GM12872 (cell line): ENCODE results near the gene TRAPPC4.

Experiments used
- CTCF ChIP-seq: IDR thresholded peaks from 3 replicates; pipeline ENCODE4 v1.5.1; 2011; ENCODE audit warnings: low read depth, mild to moderate bottlenecking, low read length, moderate library complexity; ENCODE audit not compliant: insufficient read depth

Gene TRAPPC4

DNA sequence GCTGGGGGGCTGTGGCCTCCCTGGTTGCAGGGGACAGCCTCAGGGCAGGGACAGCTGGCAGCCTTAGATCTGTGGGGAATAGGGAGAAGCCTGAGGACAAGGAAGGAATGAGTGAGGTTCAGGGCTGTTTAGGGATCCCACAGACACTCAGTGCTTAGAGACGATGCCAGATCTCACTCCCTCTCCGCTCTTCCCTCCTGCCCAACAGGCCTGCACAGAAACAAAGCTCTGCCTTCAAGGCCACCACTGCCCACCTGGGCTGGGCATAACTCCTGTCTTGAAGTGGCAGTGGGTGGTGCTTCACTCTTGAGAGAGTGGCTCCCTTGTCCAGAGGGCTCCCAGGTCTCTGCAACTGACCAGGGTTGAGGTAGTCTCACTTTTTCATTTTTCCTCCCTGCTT lies 33.7 kb upstream of the TRAPPC4 start:
- no peak for TF ChIP-seq CTCF

DNA sequence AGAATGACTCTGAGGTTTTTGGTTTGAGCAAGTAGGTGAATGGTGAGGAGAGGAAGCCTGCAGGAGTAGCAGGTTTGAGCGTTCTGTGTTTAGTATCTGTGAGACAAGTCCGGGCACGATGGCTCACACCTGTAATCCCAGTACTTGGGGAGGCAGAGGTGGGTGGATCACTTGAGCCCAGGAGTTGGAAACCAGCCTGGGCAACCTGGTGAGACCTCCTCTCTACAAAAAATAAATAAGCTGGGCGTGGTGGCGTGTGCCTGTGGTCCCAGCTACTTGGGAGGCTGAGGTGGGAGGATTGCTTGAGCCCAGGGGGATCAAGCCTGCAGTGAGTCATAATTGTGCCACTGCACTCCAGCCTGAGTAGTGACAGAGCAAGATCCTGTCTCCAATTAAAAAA lies 30.3 kb upstream of the TRAPPC4 start:
- TF ChIP-seq CTCF, result no peak

GRCh38 chr11:118996926-118997626 lies 21.5 kb upstream of the TRAPPC4 start:
- TF ChIP-seq CTCF, result peak; percentile 53; the same call in 2 of the 3 replicates

DNA sequence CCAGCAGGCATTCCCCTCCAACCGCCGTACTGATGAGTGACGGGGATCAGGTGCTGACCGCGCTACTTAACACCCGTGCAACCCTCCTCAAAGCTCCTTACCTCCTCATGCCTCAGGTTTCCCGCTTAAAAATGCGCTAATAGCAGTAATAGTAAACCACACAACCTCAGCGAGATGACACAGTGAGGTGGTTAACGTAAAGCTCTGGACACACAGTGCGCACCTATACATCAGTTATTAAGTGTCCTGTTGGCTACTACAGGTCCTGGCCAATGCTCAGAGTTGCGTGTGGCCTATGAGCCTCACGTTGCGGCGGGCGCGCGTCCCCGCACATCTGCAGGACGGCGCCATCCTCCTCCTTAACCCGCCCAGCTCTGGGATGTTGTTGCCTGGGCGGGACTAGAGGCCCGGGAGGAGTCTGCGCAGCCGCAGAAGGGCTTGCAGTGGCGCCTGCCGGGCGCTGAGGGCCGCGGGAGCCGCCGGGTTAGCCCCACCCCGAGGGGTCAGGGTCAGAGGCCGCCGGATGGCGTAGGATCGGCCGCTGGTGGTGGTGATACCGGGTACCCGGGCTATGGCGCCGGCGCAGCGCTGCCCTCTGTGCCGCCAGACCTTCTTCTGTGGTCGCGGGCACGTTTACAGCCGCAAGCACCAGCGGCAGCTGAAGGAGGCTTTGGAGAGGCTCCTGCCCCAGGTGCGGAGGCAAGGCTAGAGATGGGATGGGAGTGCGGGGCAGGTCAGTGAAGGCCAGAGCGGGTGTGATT lies 20.8 kb upstream of the TRAPPC4 start, which contains the start of gene CENATAC:
Gene CENATAC, plus strand, starts transcription at position 512 of the 761 bp plus-strand sequence. Its CDS starts 60 bp downstream, at position 572.
- TF ChIP-seq CTCF, result no peak

DNA sequence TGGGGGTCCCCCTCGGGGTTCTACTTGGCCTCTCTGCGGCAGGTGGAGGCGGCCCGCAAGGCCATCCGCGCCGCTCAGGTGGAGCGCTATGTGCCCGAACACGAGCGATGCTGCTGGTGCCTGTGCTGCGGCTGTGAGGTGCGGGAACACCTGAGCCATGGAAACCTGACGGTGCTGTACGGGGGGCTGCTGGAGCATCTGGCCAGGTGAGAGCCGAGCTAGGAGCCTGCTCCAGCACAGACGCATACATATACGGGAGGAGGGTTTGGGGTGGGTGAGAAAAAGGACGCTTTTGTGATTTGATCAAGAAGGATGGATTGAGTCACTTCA lies 20.2 kb upstream of the TRAPPC4 start:
- no peak for TF ChIP-seq CTCF

DNA sequence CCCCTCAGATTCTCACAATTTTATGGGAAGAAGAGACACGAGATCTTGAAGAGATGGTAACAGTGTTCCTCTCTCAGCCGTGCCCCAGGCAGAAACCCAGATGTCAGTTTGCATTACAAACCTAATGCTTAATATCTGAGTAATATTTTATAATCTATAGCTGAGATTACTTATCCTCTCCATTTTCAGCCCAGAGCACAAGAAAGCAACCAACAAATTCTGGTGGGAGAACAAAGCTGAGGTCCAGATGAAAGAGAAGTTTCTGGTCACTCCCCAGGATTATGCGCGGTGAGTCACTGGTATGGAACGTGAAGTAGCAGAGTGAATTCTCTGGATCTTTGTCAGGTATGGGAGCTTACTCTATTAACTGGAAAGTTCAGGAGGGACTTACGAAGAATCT lies 19.7 kb upstream of the TRAPPC4 start:
- no peak for TF ChIP-seq CTCF

GRCh38 chr11:119000906-119001305 lies 17.7 kb upstream of the TRAPPC4 start:
- no peak for TF ChIP-seq CTCF
